ENCODE data around the gene GATA5. TPM values are rescaled to one million over a fixed set of nuclear protein-coding genes. Genes with fewer than 3 reads are reported as not detected.

The GATA5 gene
- total RNA-seq, 1 donor from 2014 or later = not detected

GRCh38 chr20:62451970-62452369, 23.8 kb downstream of the GATA5 start:
- Mint-ChIP-seq H3K27me3 (ENCODE audit: low read depth, unreplicated experiment) (peaks cover 45% of the 10 kb centered on the region), H3K4me1 (ENCODE audit: low read depth, unreplicated experiment) (no peaks in the 10 kb centered on the region), H3K36me3 (ENCODE audit: low read depth, unreplicated experiment) (no peaks in the 10 kb centered on the region), H3K9me3 (ENCODE audit: unreplicated experiment) (no peaks in the 10 kb centered on the region), H3K4me3 (ENCODE audit: unreplicated experiment) (no peak overlapping the region), H3K27ac (ENCODE audit: unreplicated experiment) (no peak overlapping the region)
- Histone ChIP-seq H3K9me3 (ENCODE audit: insufficient read depth, low read depth, low read length) (no peaks in the 10 kb centered on the region), H3K27me3 (ENCODE audit: insufficient read depth, low read length) (peaks cover 9% of the 10 kb centered on the region), H3K79me2 (ENCODE audit: insufficient read depth, low read length) (no peaks in the 10 kb centered on the region), H3K36me3 (ENCODE audit: insufficient read depth, low read length) (no peaks in the 10 kb centered on the region), H3K4me3 (ENCODE audit: insufficient read depth, low read depth, low read length) (no peak overlapping the region), H3K9ac (ENCODE audit: low read length) (no peak overlapping the region), H3K4me2 (ENCODE audit: low read length) (no peak overlapping the region), H3K4me1 (ENCODE audit: insufficient read depth, low read length) (no peaks in the 10 kb centered on the region), H2AFZ (ENCODE audit: low read depth, low read length) (no peak overlapping the region), H4K20me1 (ENCODE audit: insufficient read depth, low read length) (no peaks in the 10 kb centered on the region), H3K27ac (ENCODE audit: low read depth, low read length) (no peak overlapping the region)
- TF ChIP-seq CTCF (IDR thresholded peaks at IDR 0.05; ENCODE audit: insufficient read depth, low read depth, low read length) (no peak), EZH2 (IDR thresholded peaks at IDR 0.05; ENCODE audit: insufficient read depth, low read length) (no peak)
- FAIRE-seq (no peak), DNase-seq (ENCODE audit: low read depth) (no peak)

- no peak for FAIRE-seq
- H3K27me3 Mint-ChIP-seq (ENCODE audit: low read depth, unreplicated experiment) = peaks cover 49% of the 10 kb centered on the region
- no peaks in the 10 kb centered on the region for H3K79me2 ChIP-seq (ENCODE audit: insufficient read depth, low read length)
- no peaks in the 10 kb centered on the region for H3K9me3 ChIP-seq (ENCODE audit: insufficient read depth, low read depth, low read length)
- no peak overlapping the region for H2AFZ ChIP-seq (ENCODE audit: low read depth, low read length)
- H3K9me3 Mint-ChIP-seq (ENCODE audit: unreplicated experiment) = no peaks in the 10 kb centered on the region
- TF ChIP-seq CTCF (IDR thresholded peaks at IDR 0.05; ENCODE audit: insufficient read depth, low read depth, low read length) = no peak
- TF ChIP-seq EZH2 (IDR thresholded peaks at IDR 0.05; ENCODE audit: insufficient read depth, low read length) = no peak
- H3K36me3 Mint-ChIP-seq (ENCODE audit: low read depth, unreplicated experiment) = no peaks in the 10 kb centered on the region
- no peak overlapping the region for H3K4me2 ChIP-seq (ENCODE audit: low read length)
- no peak overlapping the region for H3K4me3 Mint-ChIP-seq (ENCODE audit: unreplicated experiment)
- no peaks in the 10 kb centered on the region for H4K20me1 ChIP-seq (ENCODE audit: insufficient read depth, low read length)
- H3K4me1 Mint-ChIP-seq (ENCODE audit: low read depth, unreplicated experiment) = no peaks in the 10 kb centered on the region
- H3K27ac ChIP-seq (ENCODE audit: low read depth, low read length) = no peak overlapping the region
- H3K4me1 ChIP-seq (ENCODE audit: insufficient read depth, low read length) = no peaks in the 10 kb centered on the region
- DNase-seq (ENCODE audit: low read depth) = no peak
- H3K27ac Mint-ChIP-seq (ENCODE audit: unreplicated experiment) = no peak overlapping the region
- H3K36me3 ChIP-seq (ENCODE audit: insufficient read depth, low read length) = no peaks in the 10 kb centered on the region
- no peak overlapping the region for H3K4me3 ChIP-seq (ENCODE audit: insufficient read depth, low read depth, low read length)
- no peak overlapping the region for H3K9ac ChIP-seq (ENCODE audit: low read length)
- H3K27me3 ChIP-seq (ENCODE audit: insufficient read depth, low read length) = peaks cover 9% of the 10 kb centered on the region
Measured at GRCh38 chr20:62451156-62451767, 24.5 kb downstream of the GATA5 start.

- no peaks in the 10 kb centered on the region for H3K4me1 Mint-ChIP-seq (ENCODE audit: low read depth, unreplicated experiment)
- Histone ChIP-seq H3K4me1 (ENCODE audit: insufficient read depth, low read length) (no peaks in the 10 kb centered on the region), H3K27me3 (ENCODE audit: insufficient read depth, low read length) (peaks cover 9% of the 10 kb centered on the region), H4K20me1 (ENCODE audit: insufficient read depth, low read length) (no peaks in the 10 kb centered on the region), H3K4me2 (ENCODE audit: low read length) (no peak overlapping the region), H2AFZ (ENCODE audit: low read depth, low read length) (no peak overlapping the region), H3K9me3 (ENCODE audit: insufficient read depth, low read depth, low read length) (no peaks in the 10 kb centered on the region), H3K9ac (ENCODE audit: low read length) (no peak overlapping the region), H3K36me3 (ENCODE audit: insufficient read depth, low read length) (no peaks in the 10 kb centered on the region), H3K27ac (ENCODE audit: low read depth, low read length) (no peak overlapping the region), H3K4me3 (ENCODE audit: insufficient read depth, low read depth, low read length) (no peak overlapping the region), H3K79me2 (ENCODE audit: insufficient read depth, low read length) (no peaks in the 10 kb centered on the region)
- peaks cover 49% of the 10 kb centered on the region for H3K27me3 Mint-ChIP-seq (ENCODE audit: low read depth, unreplicated experiment)
- TF ChIP-seq CTCF (IDR thresholded peaks at IDR 0.05; ENCODE audit: insufficient read depth, low read depth, low read length) (no peak), EZH2 (IDR thresholded peaks at IDR 0.05; ENCODE audit: insufficient read depth, low read length) (no peak)
- H3K27ac Mint-ChIP-seq (ENCODE audit: unreplicated experiment) = no peak overlapping the region
- H3K36me3 Mint-ChIP-seq (ENCODE audit: low read depth, unreplicated experiment) = no peaks in the 10 kb centered on the region
- peaks cover 1% of the 10 kb centered on the region for H3K9me3 Mint-ChIP-seq (ENCODE audit: unreplicated experiment)
- no peak for FAIRE-seq
- no peak overlapping the region for H3K4me3 Mint-ChIP-seq (ENCODE audit: unreplicated experiment)
- no peak for DNase-seq (ENCODE audit: low read depth)
Measured at GRCh38 chr20:62449951-62450691, 25.7 kb downstream of the GATA5 start.
